Prostate gland (tissue), 2 donors: Measurements from ENCODE around the gene PARVB. TPM values are rescaled to one million over a fixed set of nuclear protein-coding genes. Genes with fewer than 3 reads are reported as not detected.

Experiments used
- DNase-seq: peaks from one replicate; pipeline ENCODE4 v3.0.0-alpha.2; 2019; ENCODE audit warnings: low spot score
- H3K27ac ChIP-seq, 2 donors: fragments of 200-600 bp; sonication (generic); 2 replicates each; pipeline ENCODE4 v1.5.1; 2017 to 2019
- H3K27me3 ChIP-seq: fragments of 200-600 bp; sonication (generic); replicated peaks from 2 replicates; pipeline ENCODE4 v1.5.1; 2019; ENCODE audit not compliant: insufficient read depth
- H3K36me3 ChIP-seq, 2 donors: fragments of 200-600 bp; sonication (generic); 1 replicate in 1 of 2; 2 replicates in 1 of 2; pipeline versions ENCODE4 v1.5.1 to v1.8.1; 2017 to 2019
- H3K4me1 ChIP-seq: fragments of 200-600 bp; sonication (generic); replicated peaks from 2 replicates; pipeline ENCODE4 v1.5.1; 2019
- H3K4me3 ChIP-seq, 2 donors: fragments of 200-600 bp; sonication (generic); 2 replicates each; pipeline ENCODE4 v1.5.1; 2017 to 2019
- H3K9me3 ChIP-seq: fragments of 200-600 bp; sonication (generic); 2 replicates; pipeline ENCODE4 v1.5.1; 2017
- CTCF ChIP-seq, 4 experiments: fragments of 200-600 bp in 2 of 4; fragments of 450-650 bp in 2 of 4; sonication (generic) in 2 of 4; IDR thresholded peaks; 1 replicate in 3 of 4; 2 replicates in 1 of 4; pipeline ENCODE4 v1.5.1; 2016 to 2019; ENCODE audit warnings: antibody characterized with exemption in 4 of 4, mild to moderate bottlenecking in 2 of 4, moderate library complexity in 2 of 4
- POLR2A ChIP-seq: fragments of 450-650 bp; IDR thresholded peaks from one replicate; pipeline ENCODE4 v1.6.1; 2016; ENCODE audit warnings: antibody characterized with exemption, mild to moderate bottlenecking
- POLR2AphosphoS5 ChIP-seq: sonication (generic); formaldehyde crosslinking; IDR thresholded peaks from one replicate; pipeline ENCODE4 v1.6.1; 2017; ENCODE audit warnings: antibody characterized with exemption
- WGBS: methylation state at CpG from one replicate; pipeline ENCODE4 v1.1.5; 2018; 5-methylcytosine and 5-hydroxymethylcytosine counted together
- intact Hi-C: fragments of 100-400 bp; cut with DNase I; formaldehyde crosslinking; loops from one replicate; pipeline ENCODE4 v1.14.2; 2022
- total RNA-seq, 2 donors: library from RNA; depleted of rRNA; stranded (reverse); fragments of >200 nt; gene quantifications; one replicate each; pipeline ENCODE4 v1.1.0, GENCODE V29; 2016

PARVB gene
- total RNA-seq, 2 donors from 2014 or later, result 11.7 to 28.4 TPM

- Histone ChIP-seq H3K27me3 (no peaks in the 10 kb centered on the region), H3K4me3 (no peak overlapping the region), H3K36me3 (peaks cover 6 to 7% of the 10 kb centered on the region in 2 donors), H3K27ac (no peak overlapping the region), H3K9me3 (no peaks in the 10 kb centered on the region), H3K4me1 (no peaks in the 10 kb centered on the region)
- TF ChIP-seq CTCF (IDR thresholded peaks at IDR 0.05) (no peak), POLR2A (no peak), POLR2AphosphoS5 (no peak)
- intact Hi-C loops, result no loop called here
- DNase-seq, result no peak
- WGBS, result over 99% methylated on average over 7 of the region's 7 CpGs
Measured at GRCh38 chr22:43980579-43980978, 43.5 kb upstream of the PARVB start.

- no peak for DNase-seq
- H3K27me3 ChIP-seq, result no peaks in the 10 kb centered on the region
- TF ChIP-seq POLR2AphosphoS5, result no peak
- TF ChIP-seq CTCF (IDR thresholded peaks at IDR 0.05), result no peak
- TF ChIP-seq POLR2A, result no peak
- no peak overlapping the region for H3K27ac ChIP-seq
- intact Hi-C loops, result no loop called here
- 93% methylated on average over 17 of the region's 17 CpGs for WGBS
- H3K4me1 ChIP-seq, result no peaks in the 10 kb centered on the region
- H3K36me3 ChIP-seq, result peaks cover 6 to 7% of the 10 kb centered on the region in 2 donors
- H3K9me3 ChIP-seq, result no peaks in the 10 kb centered on the region
- no peak overlapping the region for H3K4me3 ChIP-seq
Measured at GRCh38 chr22:43980996-43981395, 43.1 kb upstream of the PARVB start.

- Histone ChIP-seq H3K27ac (no peak overlapping the region), H3K9me3 (no peaks in the 10 kb centered on the region), H3K4me3 (no peak overlapping the region), H3K4me1 (no peaks in the 10 kb centered on the region), H3K36me3 (peaks cover 0 to 3% of the 10 kb centered on the region in 2 donors), H3K27me3 (no peaks in the 10 kb centered on the region)
- no peak for TF ChIP-seq CTCF (IDR thresholded peaks at IDR 0.05)
- no peak for TF ChIP-seq POLR2A
- no peak for TF ChIP-seq POLR2AphosphoS5
- no peak for DNase-seq
- WGBS, result 95% methylated on average over 16 of the region's 16 CpGs
- intact Hi-C loops, result no loop called here
Measured at GRCh38 chr22:43983808-43984207, 40.3 kb upstream of the PARVB start.

DNA sequence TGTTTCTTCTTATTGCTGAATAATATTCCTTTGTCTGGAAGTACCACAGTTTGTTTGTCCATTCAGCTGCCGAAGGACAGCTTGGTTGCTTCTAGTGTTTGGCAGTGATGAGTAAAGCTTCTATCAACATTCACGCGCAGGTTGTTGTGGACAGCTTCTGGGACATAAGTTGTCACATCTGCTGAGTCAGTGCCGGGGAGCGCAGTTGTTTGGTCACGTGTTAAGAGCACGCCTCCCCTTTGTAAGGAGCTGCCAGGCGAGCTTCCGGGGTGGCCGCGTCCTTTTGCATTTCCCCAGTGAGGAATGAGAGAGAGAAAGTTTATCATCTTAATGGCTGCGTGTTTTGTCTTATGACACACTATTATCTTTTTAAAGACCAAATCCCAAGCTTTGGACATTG is 38.6 kb upstream of the PARVB start:
- H3K36me3 ChIP-seq, result peaks cover 0 to 3% of the 10 kb centered on the region in 2 donors

More for the DNA sequence above, 38.6 kb upstream of the PARVB start:
- Histone ChIP-seq H3K4me1 (no peaks in the 10 kb centered on the region), H3K4me3 (no peak overlapping the region), H3K27me3 (no peaks in the 10 kb centered on the region), H3K9me3 (no peaks in the 10 kb centered on the region), H3K27ac (no peak overlapping the region)
- intact Hi-C loops, result no loop called here
- 77% methylated on average over 12 of the region's 12 CpGs for WGBS
- TF ChIP-seq CTCF (IDR thresholded peaks at IDR 0.05) (no peak), POLR2A (no peak), POLR2AphosphoS5 (no peak)
- DNase-seq, result no peak
